ENCODE measurements around the gene GALNS. TPM values are rescaled to one million over a fixed set of nuclear protein-coding genes. Genes with fewer than 3 reads are reported as not detected.

Gene GALNS, protein sequence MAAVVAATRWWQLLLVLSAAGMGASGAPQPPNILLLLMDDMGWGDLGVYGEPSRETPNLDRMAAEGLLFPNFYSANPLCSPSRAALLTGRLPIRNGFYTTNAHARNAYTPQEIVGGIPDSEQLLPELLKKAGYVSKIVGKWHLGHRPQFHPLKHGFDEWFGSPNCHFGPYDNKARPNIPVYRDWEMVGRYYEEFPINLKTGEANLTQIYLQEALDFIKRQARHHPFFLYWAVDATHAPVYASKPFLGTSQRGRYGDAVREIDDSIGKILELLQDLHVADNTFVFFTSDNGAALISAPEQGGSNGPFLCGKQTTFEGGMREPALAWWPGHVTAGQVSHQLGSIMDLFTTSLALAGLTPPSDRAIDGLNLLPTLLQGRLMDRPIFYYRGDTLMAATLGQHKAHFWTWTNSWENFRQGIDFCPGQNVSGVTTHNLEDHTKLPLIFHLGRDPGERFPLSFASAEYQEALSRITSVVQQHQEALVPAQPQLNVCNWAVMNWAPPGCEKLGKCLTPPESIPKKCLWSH
- total RNA-seq = 9.8 TPM
- 10 to 100 TPM; 15.0 to 28.5 (median 21.0) TPM for polyA plus RNA-seq (ENCODE audit: insufficient read depth in 1 of 8, insufficient read length in 8 of 8, low replicate concordance in 1 of 8)
- long read RNA-seq, donor 1, partial matches to known transcripts = 0 of 2 reads
- long read RNA-seq, donor 1, other reads (novel, unspliced or antisense) = 0 of 2 reads
- long read RNA-seq, donor 2 = 0 reads
- long read RNA-seq, donor 3, partial matches to known transcripts = 0 of 2 reads
- long read RNA-seq, donor 3, other reads (novel, unspliced or antisense) = 0 of 2 reads
- long read RNA-seq, donor 4, partial matches to known transcripts = 0 of 1 reads
- long read RNA-seq, donor 4, other reads (novel, unspliced or antisense) = 0 of 1 reads
- long read RNA-seq, donor 5, partial matches to known transcripts = 0 of 5 reads
- long read RNA-seq, donor 5, other reads (novel, unspliced or antisense) = 0 of 5 reads
- long read RNA-seq, donor 6 = 0 reads
- long read RNA-seq, donor 7, partial matches to known transcripts = 0 of 4 reads
- long read RNA-seq, donor 7, other reads (novel, unspliced or antisense) = 0 of 4 reads
- long read RNA-seq, donor 8, partial matches to known transcripts = 0 of 3 reads
- long read RNA-seq, donor 8, other reads (novel, unspliced or antisense) = 0 of 3 reads
- long read RNA-seq, donor 9, partial matches to known transcripts = 0 of 1 reads
- long read RNA-seq, donor 9, other reads (novel, unspliced or antisense) = 0 of 1 reads
- long read RNA-seq, donor 10, partial matches to known transcripts = 101 of 127 reads
- long read RNA-seq, donor 10, other reads (novel, unspliced or antisense) = 22 of 127 reads
- long read RNA-seq, donor 11, partial matches to known transcripts = 11 of 54 reads
- long read RNA-seq, donor 11, other reads (novel, unspliced or antisense) = 41 of 54 reads

GRCh38 chr16:88856828-88857727 is at the start of gene GALNS, which contains the start of gene TRAPPC2L:
GALNS (minus strand) TSS chr16:88856947; CDS start chr16:88856877, 70 bp downstream.
TRAPPC2L (plus strand) TSS chr16:88857127; CDS start chr16:88857151, 24 bp downstream.
- no peak within 1 kb of the TSS for H3K27ac ChIP-seq (ENCODE audit: low read length)
- no peaks in the 10 kb centered on the region for H3K9me3 ChIP-seq (replicated peaks; ENCODE audit: control insufficient read depth, low read depth, low read length)
- H3K4me1 ChIP-seq (ENCODE audit: control insufficient read depth, insufficient read depth, low read length) = peaks cover 34% of the 10 kb centered on the region
- no peaks in the 10 kb centered on the region for H3K27me3 ChIP-seq (ENCODE audit: control insufficient read depth, insufficient read depth, low read length)
- H3K36me3 ChIP-seq (ENCODE audit: control insufficient read depth, insufficient read depth, low read length) = peaks cover 36% of the 10 kb centered on the region
- DNase-seq = peak; percentile 97
- under 1% methylated on average over 85 of the region's 87 CpGs for WGBS (ENCODE audit: insufficient coverage)
- peak within 1 kb of the TSS; percentile 85 for H3K4me3 ChIP-seq (ENCODE audit: low read length)

DNA sequence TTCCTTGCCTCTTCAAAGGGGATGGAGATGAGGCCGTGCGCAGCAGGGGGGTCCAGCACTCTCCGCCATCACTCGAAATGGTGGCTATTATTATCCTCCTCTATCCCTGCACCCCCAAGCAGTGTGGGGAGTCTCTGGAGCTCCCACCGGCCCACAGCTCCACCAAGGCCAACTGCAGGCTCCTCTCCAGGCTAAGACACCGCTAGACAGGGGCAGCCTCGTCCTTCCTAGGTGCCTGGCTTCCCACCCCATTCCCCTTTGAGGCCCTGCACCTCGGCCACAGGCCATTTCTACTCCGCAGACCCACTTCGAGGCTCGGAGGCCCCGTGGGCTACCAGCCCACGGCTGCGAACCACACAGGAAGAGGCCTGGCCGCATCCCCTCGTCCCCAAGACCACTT is 49.3 kb upstream of the GALNS start:
- Histone ChIP-seq H3K27ac (ENCODE audit: low read length) (no peak overlapping the region), H3K36me3 (ENCODE audit: control insufficient read depth, insufficient read depth, low read length) (peaks cover 7% of the 10 kb centered on the region), H3K4me3 (ENCODE audit: low read length) (no peak overlapping the region), H3K9me3 (replicated peaks; ENCODE audit: control insufficient read depth, low read depth, low read length) (no peaks in the 10 kb centered on the region), H3K4me1 (ENCODE audit: control insufficient read depth, insufficient read depth, low read length) (peaks cover 64% of the 10 kb centered on the region), H3K27me3 (ENCODE audit: control insufficient read depth, insufficient read depth, low read length) (no peaks in the 10 kb centered on the region)
- WGBS (ENCODE audit: insufficient coverage) = 78% methylated on average over 16 of the region's 16 CpGs
- DNase-seq = no peak

GRCh38 chr16:88905563-88905962 is 48.8 kb upstream of the GALNS start:
- WGBS (ENCODE audit: insufficient coverage) = 32% methylated on average over 3 of the region's 13 CpGs
- peaks cover 63% of the 10 kb centered on the region for H3K4me1 ChIP-seq (ENCODE audit: control insufficient read depth, insufficient read depth, low read length)
- H3K4me3 ChIP-seq (ENCODE audit: low read length) = no peak overlapping the region
- peaks cover 11% of the 10 kb centered on the region for H3K36me3 ChIP-seq (ENCODE audit: control insufficient read depth, insufficient read depth, low read length)
- no peak for DNase-seq
- H3K27me3 ChIP-seq (ENCODE audit: control insufficient read depth, insufficient read depth, low read length) = no peaks in the 10 kb centered on the region
- H3K9me3 ChIP-seq (replicated peaks; ENCODE audit: control insufficient read depth, low read depth, low read length) = no peaks in the 10 kb centered on the region
- no peak overlapping the region for H3K27ac ChIP-seq (ENCODE audit: low read length)

DNA sequence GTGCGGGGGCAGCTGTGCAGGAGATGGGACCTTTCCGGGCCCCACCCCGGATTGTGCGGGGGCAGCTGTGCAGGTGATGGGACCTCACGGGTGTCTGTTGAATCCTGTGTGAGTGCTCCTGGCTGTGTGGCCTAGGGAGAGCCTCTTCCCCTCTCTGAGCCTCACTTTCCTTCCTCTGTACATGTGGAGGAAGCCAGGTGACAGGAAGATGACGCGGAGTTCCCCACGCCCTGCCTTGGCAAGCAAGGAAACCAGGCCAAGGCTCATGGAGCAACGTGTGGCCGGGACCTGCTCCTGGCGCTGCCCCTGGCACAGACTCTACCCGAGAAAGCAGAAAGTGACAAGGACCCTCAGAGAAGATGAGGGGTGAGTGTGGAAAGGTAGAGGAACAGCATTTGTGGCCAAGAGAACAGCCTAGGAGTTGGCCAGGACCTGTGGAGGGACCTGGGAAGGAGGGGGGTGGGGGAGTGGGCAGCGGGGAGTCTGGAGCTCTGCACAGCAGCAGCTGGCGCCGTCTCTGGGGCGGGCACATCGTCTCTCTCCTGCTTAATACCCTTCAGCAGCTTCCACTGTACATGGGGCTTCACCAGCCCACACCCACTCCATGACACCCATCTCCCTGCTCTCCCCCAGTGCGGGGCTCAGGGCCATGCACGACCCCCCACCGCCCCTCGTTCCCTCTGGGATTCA is 48.1 kb upstream of the GALNS start:
- 63% methylated on average over 8 of the region's 21 CpGs for WGBS (ENCODE audit: insufficient coverage)
- no peak overlapping the region for H3K4me3 ChIP-seq (ENCODE audit: low read length)

DNA sequence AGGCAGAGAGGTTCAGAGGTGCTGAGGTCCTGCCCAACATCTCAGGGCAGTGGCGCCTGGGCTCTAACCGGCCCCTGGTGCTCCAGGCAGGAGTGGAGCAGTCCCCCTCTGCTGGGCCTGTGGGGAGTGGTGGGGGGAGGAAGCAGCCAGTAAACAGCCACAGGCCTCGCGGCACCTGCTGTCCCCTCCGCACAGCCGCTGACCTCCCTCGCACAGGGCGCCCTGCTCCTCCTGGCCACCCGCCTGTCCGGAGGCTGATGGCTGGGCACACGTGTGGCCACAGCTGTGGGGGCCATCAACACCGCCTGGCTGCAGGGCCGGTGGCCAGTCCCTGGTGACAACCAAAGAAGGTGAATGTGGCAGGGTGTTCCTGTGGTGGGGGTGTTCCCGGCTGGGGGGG is 46.5 kb upstream of the GALNS start:
- Histone ChIP-seq H3K4me1 (ENCODE audit: control insufficient read depth, insufficient read depth, low read length) (peaks cover 54% of the 10 kb centered on the region), H3K9me3 (replicated peaks; ENCODE audit: control insufficient read depth, low read depth, low read length) (no peaks in the 10 kb centered on the region), H3K36me3 (ENCODE audit: control insufficient read depth, insufficient read depth, low read length) (peaks cover 13% of the 10 kb centered on the region), H3K4me3 (ENCODE audit: low read length) (no peak overlapping the region), H3K27me3 (ENCODE audit: control insufficient read depth, insufficient read depth, low read length) (no peaks in the 10 kb centered on the region), H3K27ac (ENCODE audit: low read length) (no peak overlapping the region)
- 50% methylated on average over 2 of the region's 14 CpGs for WGBS (ENCODE audit: insufficient coverage)
- peak; percentile 75 for DNase-seq

More for the DNA sequence above, 48.1 kb upstream of the GALNS start:
- no peaks in the 10 kb centered on the region for H3K27me3 ChIP-seq (ENCODE audit: control insufficient read depth, insufficient read depth, low read length)
- no peaks in the 10 kb centered on the region for H3K9me3 ChIP-seq (replicated peaks; ENCODE audit: control insufficient read depth, low read depth, low read length)
- no peak for DNase-seq
- H3K36me3 ChIP-seq (ENCODE audit: control insufficient read depth, insufficient read depth, low read length) = peaks cover 11% of the 10 kb centered on the region
- H3K4me1 ChIP-seq (ENCODE audit: control insufficient read depth, insufficient read depth, low read length) = peaks cover 61% of the 10 kb centered on the region
- no peak overlapping the region for H3K27ac ChIP-seq (ENCODE audit: low read length)

DNA sequence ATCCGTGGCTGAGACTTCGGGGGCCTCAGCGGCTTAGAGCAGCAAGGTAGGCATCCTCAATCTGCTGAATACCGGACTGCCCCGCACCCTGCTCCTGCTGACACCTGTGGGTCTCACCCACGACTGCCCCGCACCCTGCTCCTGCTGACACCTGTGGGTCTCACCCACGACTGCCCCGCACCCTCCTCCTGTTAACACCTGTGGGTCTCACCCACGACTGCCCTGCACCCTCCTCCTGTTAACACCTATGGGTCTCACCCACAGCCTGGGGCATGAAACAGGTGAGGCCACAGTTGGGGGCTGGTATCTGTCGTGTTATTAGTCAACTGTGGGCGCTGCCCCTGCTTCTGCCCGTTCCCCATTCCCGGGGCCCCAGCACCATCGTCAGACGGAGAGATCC is 46.0 kb upstream of the GALNS start:
- no peaks in the 10 kb centered on the region for H3K9me3 ChIP-seq (replicated peaks; ENCODE audit: control insufficient read depth, low read depth, low read length)
- peaks cover 59% of the 10 kb centered on the region for H3K4me1 ChIP-seq (ENCODE audit: control insufficient read depth, insufficient read depth, low read length)
- 84% methylated on average over 12 of the region's 16 CpGs for WGBS (ENCODE audit: insufficient coverage)
- no peak overlapping the region for H3K27ac ChIP-seq (ENCODE audit: low read length)
- H3K36me3 ChIP-seq (ENCODE audit: control insufficient read depth, insufficient read depth, low read length) = peaks cover 15% of the 10 kb centered on the region
- no peak for DNase-seq
- no peak overlapping the region for H3K4me3 ChIP-seq (ENCODE audit: low read length)
- H3K27me3 ChIP-seq (ENCODE audit: control insufficient read depth, insufficient read depth, low read length) = no peaks in the 10 kb centered on the region

DNA sequence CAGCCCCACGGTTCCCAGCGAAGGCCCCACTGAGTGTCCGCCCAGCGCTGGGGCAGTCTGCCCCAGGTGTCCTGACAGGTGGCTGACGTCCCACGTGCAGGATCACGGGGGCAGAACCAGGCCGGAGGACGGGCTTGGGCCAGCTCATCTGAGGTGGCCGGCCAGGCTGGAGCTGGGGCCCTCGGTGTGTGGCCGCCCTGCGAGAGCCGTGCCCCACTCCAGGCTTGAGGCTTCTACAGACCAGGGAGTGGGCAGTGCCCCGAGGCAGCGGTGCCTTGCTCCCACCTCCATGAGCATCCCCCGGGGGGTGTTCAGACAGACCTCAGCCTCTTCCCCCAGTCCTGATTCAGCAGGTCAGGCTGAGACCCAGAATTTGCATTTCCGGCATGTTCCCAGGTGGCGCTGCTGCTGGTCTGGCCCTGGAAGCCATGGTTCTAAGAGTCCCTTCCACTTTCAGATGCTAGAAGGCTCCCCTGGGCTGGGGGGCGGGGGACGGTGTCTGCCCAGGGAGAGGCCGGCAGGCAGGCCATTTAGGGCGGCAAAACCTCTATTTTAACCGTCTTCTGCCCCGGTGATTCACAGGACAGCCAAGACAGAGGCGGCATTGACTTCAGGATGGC is 45.1 kb upstream of the GALNS start:
- H3K36me3 ChIP-seq (ENCODE audit: control insufficient read depth, insufficient read depth, low read length) = peaks cover 23% of the 10 kb centered on the region
- no peak overlapping the region for H3K27ac ChIP-seq (ENCODE audit: low read length)
- WGBS (ENCODE audit: insufficient coverage) = 68% methylated on average over 26 of the region's 26 CpGs
- H3K9me3 ChIP-seq (replicated peaks; ENCODE audit: control insufficient read depth, low read depth, low read length) = no peaks in the 10 kb centered on the region
- H3K4me1 ChIP-seq (ENCODE audit: control insufficient read depth, insufficient read depth, low read length) = peaks cover 68% of the 10 kb centered on the region
- no peaks in the 10 kb centered on the region for H3K27me3 ChIP-seq (ENCODE audit: control insufficient read depth, insufficient read depth, low read length)
- DNase-seq = no peak
- no peak overlapping the region for H3K4me3 ChIP-seq (ENCODE audit: low read length)

GRCh38 chr16:88900662-88901052 is 43.9 kb upstream of the GALNS start:
- H3K4me3 ChIP-seq (ENCODE audit: low read length) = no peak overlapping the region
- 78% methylated on average over 11 of the region's 12 CpGs for WGBS (ENCODE audit: insufficient coverage)
- no peak for DNase-seq
- H3K27ac ChIP-seq (ENCODE audit: low read length) = no peak overlapping the region
- peaks cover 79% of the 10 kb centered on the region for H3K4me1 ChIP-seq (ENCODE audit: control insufficient read depth, insufficient read depth, low read length)
- H3K9me3 ChIP-seq (replicated peaks; ENCODE audit: control insufficient read depth, low read depth, low read length) = no peaks in the 10 kb centered on the region
- peaks cover 32% of the 10 kb centered on the region for H3K36me3 ChIP-seq (ENCODE audit: control insufficient read depth, insufficient read depth, low read length)
- no peaks in the 10 kb centered on the region for H3K27me3 ChIP-seq (ENCODE audit: control insufficient read depth, insufficient read depth, low read length)
